Fibroblast of lung (primary cell): ENCODE results near the gene CAMTA1. TPM values are rescaled to one million over a fixed set of nuclear protein-coding genes. Genes with fewer than 3 reads are reported as not detected.

ENCODE experiments used
- DNase-seq, 2 donors: peaks; one replicate each; pipeline versions ENCODE4 v3.0.0 to v3.0.0-alpha.2; 2010; ENCODE audit warnings: low read depth in 2 of 2
- H2AFZ ChIP-seq: 2 replicates; pipeline ENCODE4 v1.5.1; 2012; ENCODE audit warnings: low read length, control low read depth, inconsistent platforms
- H3K27ac ChIP-seq: 2 replicates; pipeline ENCODE4 v1.5.1; 2011; ENCODE audit warnings: low read length, control low read depth; ENCODE audit not compliant: insufficient read depth
- H3K27me3 ChIP-seq: 2 replicates; pipeline ENCODE4 v1.5.1; 2011; ENCODE audit warnings: mild to moderate bottlenecking, low read length; ENCODE audit not compliant: control insufficient read depth, insufficient read depth
- H3K36me3 ChIP-seq: 2 replicates; pipeline ENCODE4 v1.5.1; 2011; ENCODE audit warnings: low read length; ENCODE audit not compliant: control insufficient read depth, insufficient read depth
- H3K4me1 ChIP-seq: 2 replicates; pipeline ENCODE4 v1.5.1; 2011; ENCODE audit warnings: low read length; ENCODE audit not compliant: control insufficient read depth, insufficient read depth; ENCODE audit errors: extremely low read depth
- H3K4me2 ChIP-seq: 2 replicates; pipeline ENCODE4 v1.5.1; 2011; ENCODE audit warnings: low read length, control low read depth; ENCODE audit not compliant: insufficient read depth; ENCODE audit errors: extremely low read depth
- H3K4me3 ChIP-seq, 4 experiments: fragments of 200-600 bp in 1 of 4; sonication (generic) in 1 of 4; replicated peaks in 1 of 4; 2 replicates each; pipeline ENCODE4 v1.5.1; 2011 to 2016; ENCODE audit warnings: low read length in 4 of 4, low read depth in 3 of 4, mild to moderate bottlenecking in 3 of 4, control low read depth in 2 of 4, inconsistent platforms in 1 of 4, mixed read lengths in 1 of 4; ENCODE audit not compliant: insufficient read depth in 1 of 4; ENCODE audit errors: control extremely low read depth in 1 of 4
- H3K79me2 ChIP-seq: 2 replicates; pipeline ENCODE4 v1.5.1; 2012; ENCODE audit warnings: mild to moderate bottlenecking, low read length, inconsistent platforms; ENCODE audit not compliant: control insufficient read depth, insufficient read depth
- H3K9ac ChIP-seq: 2 replicates; pipeline ENCODE4 v1.5.1; 2011; ENCODE audit warnings: mild to moderate bottlenecking, low read length, control low read depth; ENCODE audit not compliant: insufficient read depth
- H3K9me3 ChIP-seq: 2 replicates; pipeline ENCODE4 v1.5.1; 2012; ENCODE audit warnings: low read depth, low read length; ENCODE audit not compliant: control insufficient read depth, insufficient read depth
- H4K20me1 ChIP-seq: 2 replicates; pipeline ENCODE4 v1.5.1; 2011; ENCODE audit warnings: low read length; ENCODE audit not compliant: control insufficient read depth, insufficient read depth; ENCODE audit errors: extremely low read depth
- EZH2 ChIP-seq: IDR thresholded peaks from 2 replicates; pipeline ENCODE4 v1.5.1; 2012; ENCODE audit warnings: low read length, control low read depth, mild to moderate bottlenecking; ENCODE audit errors: missing control alignments
- polyA plus RNA-seq, 2 donors: library from polyadenylated mRNA; depleted of rRNA in 1 of 2; stranded (reverse) in 1 of 2; unstranded in 1 of 2; fragments of >200 nt; gene quantifications; 2 replicates each; pipeline ENCODE4 v1.2.1, GENCODE V29; 2011 to 2012; ENCODE audit warnings: missing spikeins in 1 of 2
- total RNA-seq: library from RNA; depleted of rRNA; stranded (reverse); fragments of >200 nt; gene quantifications from 2 replicates; pipeline ENCODE4 v1.2.1, GENCODE V29; 2014
- TF ChIP-seq, protein P1 (sequence below), 2 donors: IDR thresholded peaks in 1 of 2; conservative IDR thresholded peaks in 1 of 2; 1 replicate in 1 of 2; 2 replicates in 1 of 2; pipeline ENCODE4 v1.5.1; 2011 to 2012; ENCODE audit warnings: low read length in 2 of 2, control low read depth in 1 of 2, inconsistent platforms in 1 of 2, low read depth in 1 of 2, mild to moderate bottlenecking in 1 of 2

CAMTA1 gene
- total and polyA plus RNA-seq, 2 donors (not counting 1 experiment from before 2014, with no cell fraction given) = 47.6 to 86.0 TPM

DNA sequence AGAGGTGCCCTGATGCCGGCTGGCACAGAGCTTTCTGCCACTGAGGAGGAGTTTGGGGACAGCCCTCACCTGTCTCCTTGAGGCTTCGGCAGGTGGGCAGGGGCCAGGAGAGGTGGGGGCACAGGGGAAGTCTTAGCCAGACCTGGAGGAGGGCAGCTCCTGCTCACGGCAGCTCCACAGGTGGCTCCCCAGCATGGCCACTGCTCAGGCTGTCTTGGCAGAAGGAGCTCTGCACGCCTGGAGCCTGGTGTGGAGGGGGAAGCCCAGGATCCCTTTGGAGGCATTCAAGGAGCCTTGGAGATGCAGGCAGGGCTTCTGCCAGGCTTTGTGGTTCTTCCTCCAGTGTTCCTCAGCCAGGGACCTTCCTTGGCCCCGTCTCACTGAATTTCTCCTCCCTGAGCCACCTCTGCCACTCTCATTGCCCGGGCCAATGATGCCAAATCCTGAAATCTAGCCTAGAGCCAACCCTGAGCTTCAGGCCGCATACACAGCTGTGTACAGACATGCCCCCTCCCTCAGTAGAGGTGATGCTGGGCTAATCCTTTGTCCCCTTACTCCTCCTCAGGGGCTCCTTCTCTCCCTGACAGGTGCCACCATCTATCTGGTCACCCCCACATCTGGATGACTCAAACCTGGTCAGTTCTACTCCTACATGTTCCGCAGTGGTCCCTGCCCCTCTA lies 734.1 kb downstream of the CAMTA1 start:
- no peak for TF ChIP-seq EZH2
- TF ChIP-seq, protein P1, sequence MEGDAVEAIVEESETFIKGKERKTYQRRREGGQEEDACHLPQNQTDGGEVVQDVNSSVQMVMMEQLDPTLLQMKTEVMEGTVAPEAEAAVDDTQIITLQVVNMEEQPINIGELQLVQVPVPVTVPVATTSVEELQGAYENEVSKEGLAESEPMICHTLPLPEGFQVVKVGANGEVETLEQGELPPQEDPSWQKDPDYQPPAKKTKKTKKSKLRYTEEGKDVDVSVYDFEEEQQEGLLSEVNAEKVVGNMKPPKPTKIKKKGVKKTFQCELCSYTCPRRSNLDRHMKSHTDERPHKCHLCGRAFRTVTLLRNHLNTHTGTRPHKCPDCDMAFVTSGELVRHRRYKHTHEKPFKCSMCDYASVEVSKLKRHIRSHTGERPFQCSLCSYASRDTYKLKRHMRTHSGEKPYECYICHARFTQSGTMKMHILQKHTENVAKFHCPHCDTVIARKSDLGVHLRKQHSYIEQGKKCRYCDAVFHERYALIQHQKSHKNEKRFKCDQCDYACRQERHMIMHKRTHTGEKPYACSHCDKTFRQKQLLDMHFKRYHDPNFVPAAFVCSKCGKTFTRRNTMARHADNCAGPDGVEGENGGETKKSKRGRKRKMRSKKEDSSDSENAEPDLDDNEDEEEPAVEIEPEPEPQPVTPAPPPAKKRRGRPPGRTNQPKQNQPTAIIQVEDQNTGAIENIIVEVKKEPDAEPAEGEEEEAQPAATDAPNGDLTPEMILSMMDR (conservative IDR thresholded peaks at IDR 0.05 in 1 of 2, IDR thresholded peaks at IDR 0.05 in 1 of 2; ENCODE audit: low read depth in 1 of 2, low read length in 2 of 2) = no peak
- Histone ChIP-seq H2AFZ (no peak overlapping the region), H3K4me3 (no peak overlapping the region), H3K4me1 (no peaks in the 10 kb centered on the region), H3K27ac (no peak overlapping the region), H3K4me2 (no peak overlapping the region), H3K79me2 (no peaks in the 10 kb centered on the region), H4K20me1 (no peaks in the 10 kb centered on the region), H3K36me3 (no peaks in the 10 kb centered on the region), H3K9ac (no peak overlapping the region), H3K9me3 (no peaks in the 10 kb centered on the region), H3K27me3 (peaks cover 3% of the 10 kb centered on the region)
- no peak for DNase-seq

DNA sequence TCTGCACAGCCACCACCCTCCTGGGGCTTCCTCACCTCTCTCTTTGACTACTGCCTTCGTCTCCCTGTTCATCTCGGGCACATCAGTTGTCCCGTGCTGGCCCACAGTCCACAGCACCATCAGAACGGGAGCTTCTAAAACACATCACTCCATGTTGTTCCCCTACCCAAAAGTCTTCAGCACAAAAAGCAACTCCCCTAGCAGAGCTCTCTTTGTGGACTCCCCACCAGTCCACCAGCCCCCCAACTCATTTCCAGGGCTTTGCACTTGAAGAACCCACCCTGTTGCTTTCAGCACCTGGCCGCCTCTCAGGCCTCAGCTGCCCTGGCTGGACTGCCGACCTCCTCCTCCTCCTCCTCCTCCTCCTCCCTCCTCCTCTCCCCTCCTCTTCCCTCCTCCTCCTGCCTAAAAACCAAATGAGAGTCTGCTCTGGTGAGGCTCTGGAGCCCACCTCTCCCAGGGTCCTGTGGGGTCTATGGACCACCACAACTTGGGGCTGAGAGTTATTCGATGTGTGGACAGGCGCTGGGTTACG lies 734.7 kb downstream of the CAMTA1 start:
- H4K20me1 ChIP-seq = no peaks in the 10 kb centered on the region
- H3K27ac ChIP-seq = no peak overlapping the region

DNA sequence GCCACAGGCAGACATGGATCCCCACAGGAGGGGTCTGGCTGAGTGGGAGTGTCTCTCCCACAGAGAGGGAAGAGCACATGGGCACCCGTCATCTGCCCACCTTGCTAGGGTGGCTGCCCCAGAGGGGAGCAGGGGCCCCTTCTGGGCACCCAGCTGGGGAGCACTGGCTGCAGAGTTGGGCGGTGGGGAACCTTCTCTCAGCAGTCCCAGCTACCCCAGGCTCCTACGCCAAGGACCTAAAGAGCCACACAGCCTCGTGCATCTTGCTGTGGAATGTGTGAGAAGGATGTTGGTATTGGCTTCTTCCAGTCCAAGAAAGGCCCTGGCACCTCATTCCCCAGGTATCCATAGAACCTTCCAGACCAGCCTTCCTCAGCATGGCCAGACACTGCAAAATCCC lies 735.2 kb downstream of the CAMTA1 start:
- H3K27me3 ChIP-seq = peaks cover 3% of the 10 kb centered on the region
- H3K79me2 ChIP-seq = no peaks in the 10 kb centered on the region
- no peak overlapping the region for H3K4me3 ChIP-seq
- no peak overlapping the region for H2AFZ ChIP-seq
- no peaks in the 10 kb centered on the region for H3K9me3 ChIP-seq
- no peaks in the 10 kb centered on the region for H3K36me3 ChIP-seq
- no peak overlapping the region for H3K27ac ChIP-seq
- H4K20me1 ChIP-seq = no peaks in the 10 kb centered on the region
- DNase-seq = no peak
- H3K4me1 ChIP-seq = no peaks in the 10 kb centered on the region
- H3K4me2 ChIP-seq = no peak overlapping the region
- no peak overlapping the region for H3K9ac ChIP-seq
- no peak for TF ChIP-seq EZH2
- TF ChIP-seq, protein P1 (conservative IDR thresholded peaks at IDR 0.05 in 1 of 2, IDR thresholded peaks at IDR 0.05 in 1 of 2; ENCODE audit: low read depth in 1 of 2, low read length in 2 of 2) = no peak

More for the DNA sequence above, 734.7 kb downstream of the CAMTA1 start:
- Histone ChIP-seq H3K27me3 (peaks cover 3% of the 10 kb centered on the region), H3K36me3 (no peaks in the 10 kb centered on the region), H3K4me2 (no peak overlapping the region), H2AFZ (no peak overlapping the region), H3K9me3 (no peaks in the 10 kb centered on the region), H3K79me2 (no peaks in the 10 kb centered on the region), H3K9ac (no peak overlapping the region), H3K4me1 (no peaks in the 10 kb centered on the region), H3K4me3 (no peak overlapping the region)
- DNase-seq = no peak
- TF ChIP-seq EZH2 = no peak
- TF ChIP-seq, protein P1 (conservative IDR thresholded peaks at IDR 0.05 in 1 of 2, IDR thresholded peaks at IDR 0.05 in 1 of 2; ENCODE audit: low read depth in 1 of 2, low read length in 2 of 2) = no peak
